Medulla oblongata (tissue), 1 donor: ENCODE results near the gene TSPAN32.
"Not testable (repeated sequence)": the region's sequence is repeated elsewhere in the genome, so short reads cannot be mapped to it uniquely, and the experiment has no call there.

ENCODE experiments used
- DNase-seq: peaks from one replicate; pipeline ENCODE4 v3.0.0-alpha.2; 2015; ENCODE audit errors: extremely low spot score

The TSPAN32 gene

GRCh38 chr11:2363577-2364370 is 62.0 kb downstream of the TSPAN32 start:
- DNase-seq: no peak

- not testable (repeated sequence) for DNase-seq
These were observed 62.6 kb downstream of the TSPAN32 start for GRCh38 chr11:2364386-2364785.

GRCh38 chr11:2365571-2366210 is 63.9 kb downstream of the TSPAN32 start:
- DNase-seq: no peak

GRCh38 chr11:2366276-2366675 is 64.5 kb downstream of the TSPAN32 start:
- peak; percentile 68 for DNase-seq

- peak; percentile 61 for DNase-seq
These were observed 64.9 kb downstream of the TSPAN32 start for GRCh38 chr11:2366733-2367132.

GRCh38 chr11:2367266-2368160 is 65.7 kb downstream of the TSPAN32 start:
- DNase-seq: no peak
